Stimulated activated naive CD4-positive, alpha-beta T cell (primary cell): ENCODE results near the gene IL9.
"Not testable (repeated sequence)": the region's sequence is repeated elsewhere in the genome, so short reads cannot be mapped to it uniquely, and the experiment has no call there.

Experiments
- DNase-seq, 6 experiments: peaks; one replicate each; lab custom pipeline; 2025; lab: John Stamatoyannopoulos, UW

The IL9 gene

DNA sequence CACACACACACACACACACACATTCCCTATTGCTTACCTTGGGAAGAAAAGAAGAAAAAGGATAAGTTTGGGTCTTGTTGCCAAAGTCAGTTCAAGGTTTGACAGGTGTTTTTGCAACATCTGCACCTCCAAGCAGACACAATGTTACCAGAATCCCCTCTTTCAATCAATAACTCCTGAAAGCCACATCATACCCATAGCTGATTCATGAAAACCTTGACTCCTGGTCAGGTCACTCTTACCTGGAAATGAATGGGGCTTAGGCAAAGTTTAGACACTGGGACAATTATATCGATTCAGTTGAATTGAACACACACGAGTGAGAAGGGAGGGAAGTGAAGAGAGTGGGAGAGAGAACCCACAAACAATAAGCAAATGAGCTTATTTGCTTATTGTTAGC, 27.0 kb downstream of the IL9 start:
- no peak for DNase-seq

DNA sequence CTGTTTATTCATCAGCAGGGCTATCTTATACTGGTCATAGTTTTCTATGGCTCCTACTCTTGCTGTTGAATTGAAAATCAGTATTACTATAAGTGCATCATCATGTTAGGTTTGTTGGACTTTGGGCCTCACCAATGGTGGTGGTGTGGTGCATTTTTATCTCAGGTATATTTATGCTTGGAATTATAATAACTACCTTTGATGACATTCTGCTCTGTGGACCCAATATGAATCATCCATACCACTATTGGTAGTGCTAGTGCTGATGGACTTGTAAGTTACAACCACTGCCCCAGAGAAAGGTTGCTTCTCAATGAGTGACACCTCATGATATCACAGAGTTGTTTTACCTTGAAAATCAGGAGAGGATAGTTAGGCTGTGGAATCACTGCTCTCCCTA, 28.0 kb downstream of the IL9 start:
- no peak for DNase-seq

DNA sequence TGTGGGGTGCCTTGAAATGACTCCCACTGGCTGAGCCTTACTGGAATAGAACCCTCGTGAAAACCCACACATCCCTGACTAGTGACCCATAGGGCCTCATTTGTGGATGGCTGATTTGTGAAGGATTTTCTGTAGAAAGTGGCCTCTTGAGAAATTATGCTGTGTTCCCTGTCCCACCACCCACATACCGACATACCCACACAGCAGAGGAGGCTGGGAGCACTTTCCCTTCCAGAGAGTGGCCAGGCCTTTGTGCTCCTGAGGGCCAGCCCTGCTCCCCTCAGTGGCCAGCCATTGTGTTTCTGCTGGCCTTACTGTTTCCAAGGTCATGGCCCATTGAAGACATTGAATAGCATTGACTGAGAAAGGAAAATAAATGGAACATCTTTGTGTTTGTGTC, 29.6 kb downstream of the IL9 start:
- DNase-seq: no peak

DNA sequence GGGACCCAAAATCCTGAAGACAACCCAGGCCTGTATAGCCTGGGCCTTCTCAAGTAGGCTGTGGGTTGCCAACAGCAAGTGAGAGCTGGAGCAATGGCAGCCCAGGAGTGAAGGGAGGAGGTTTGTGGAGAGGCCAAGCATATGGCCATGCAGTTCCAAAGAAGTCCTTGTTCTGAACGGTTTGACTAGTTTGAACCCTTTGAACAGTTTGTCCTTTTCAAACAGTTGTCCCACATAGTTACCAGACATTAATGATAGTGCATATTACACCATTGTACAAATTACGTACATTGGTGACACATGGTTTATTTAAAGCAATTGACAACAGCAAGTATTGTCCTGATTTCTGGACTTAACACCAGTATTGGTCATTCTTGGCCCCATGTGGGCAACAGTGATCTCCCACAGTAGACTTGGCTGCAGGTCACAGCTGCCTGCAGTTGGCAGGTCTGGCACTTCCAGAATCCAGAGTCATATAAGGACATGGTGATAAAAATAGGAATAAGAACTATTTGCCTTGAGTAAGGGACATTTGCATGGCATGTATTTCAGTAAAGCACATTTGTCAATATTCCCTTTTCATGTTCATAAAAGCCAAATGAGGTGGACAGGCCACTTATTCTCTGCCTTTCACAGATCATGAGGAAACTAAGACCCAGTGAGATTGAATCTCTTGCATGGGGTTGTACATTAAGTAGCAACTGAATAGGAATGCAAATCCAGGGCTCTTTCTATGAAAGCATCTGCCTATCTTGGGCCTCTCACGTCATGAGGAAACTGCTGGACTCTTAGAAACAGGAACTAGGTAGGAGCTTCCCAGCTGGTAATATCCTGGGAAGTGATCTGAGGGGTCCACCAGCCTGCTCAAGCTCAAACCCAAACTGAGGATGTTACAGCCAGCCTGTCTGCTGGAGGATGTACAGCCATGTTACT, 30.9 kb downstream of the IL9 start:
- no peak for DNase-seq

DNA sequence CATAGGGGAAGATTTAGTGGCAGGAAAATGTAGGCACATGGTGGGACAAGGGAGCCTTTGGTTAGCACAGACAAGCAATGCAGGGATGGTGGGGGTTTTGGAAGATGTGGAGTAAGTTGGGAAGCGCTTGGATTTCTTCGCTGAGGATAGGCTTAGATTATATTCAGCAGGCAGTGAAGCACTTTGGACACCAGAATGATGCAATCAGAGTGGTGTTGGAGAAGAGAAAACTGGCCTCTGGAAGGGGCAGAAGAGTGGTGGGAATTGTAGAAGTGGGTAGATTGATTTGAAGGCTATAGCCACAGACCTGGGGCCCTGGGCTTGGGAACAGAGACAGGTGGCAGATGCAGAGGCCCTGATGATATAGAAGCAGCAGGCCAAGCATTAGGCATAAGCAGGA, 32.9 kb downstream of the IL9 start:
- DNase-seq: no peak

DNA sequence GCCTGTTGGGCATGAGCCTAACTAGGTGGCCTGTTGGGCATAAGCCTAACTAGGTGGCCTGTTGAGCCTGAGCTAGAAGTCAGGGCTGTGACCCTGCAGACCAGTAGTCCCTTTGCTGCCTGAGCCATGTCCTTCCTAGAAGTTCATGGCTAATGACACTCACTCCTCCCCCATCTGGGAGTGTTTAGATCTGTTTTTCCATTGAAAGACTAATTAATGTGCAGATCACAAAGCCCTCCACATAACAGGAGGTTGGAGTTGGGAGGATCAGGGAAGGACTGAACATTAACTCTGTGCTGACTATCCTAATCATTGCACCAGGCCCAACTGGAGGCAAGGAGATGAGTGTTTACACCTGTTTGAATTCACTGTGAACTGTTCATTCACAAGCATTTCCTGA, 33.6 kb downstream of the IL9 start:
- DNase-seq: no peak

DNA sequence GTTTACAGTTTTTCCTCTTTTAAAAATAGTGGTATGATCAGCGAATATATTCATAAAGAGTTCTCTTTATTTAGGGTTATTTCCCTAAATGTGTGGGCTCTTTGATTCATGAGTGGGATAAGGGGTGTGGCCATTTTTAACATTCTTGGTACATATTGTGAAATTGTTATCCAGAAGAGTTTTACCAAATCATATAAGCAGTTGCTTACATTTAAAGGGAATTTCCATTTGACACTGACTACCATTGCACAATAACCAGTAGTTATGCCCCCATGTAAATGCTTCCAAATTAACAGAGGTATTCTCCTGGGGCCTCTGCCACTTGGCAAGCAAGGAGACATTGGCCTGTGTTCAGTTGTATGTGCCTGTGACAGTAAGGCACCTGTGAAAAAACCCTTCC, 34.0 kb downstream of the IL9 start:
- DNase-seq: no peak

DNA sequence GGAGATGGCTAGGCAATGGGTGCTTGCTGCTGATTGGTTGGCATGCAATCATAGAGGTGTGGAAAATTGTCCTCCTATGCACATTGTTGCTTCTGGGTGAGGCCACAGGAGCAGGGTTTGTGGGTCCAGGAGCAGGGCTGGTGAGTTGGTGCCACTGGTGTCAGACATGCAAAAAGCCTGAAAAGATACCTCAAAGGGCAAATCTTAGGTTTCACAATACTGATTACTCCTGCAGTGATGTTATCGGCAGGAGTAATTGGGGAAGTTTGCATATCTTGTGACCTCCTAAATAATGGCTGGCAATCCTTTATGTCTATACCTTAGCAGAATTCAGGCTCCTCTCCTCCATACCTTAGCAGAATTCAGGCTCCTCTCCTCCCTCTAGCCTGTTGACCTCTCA, 36.0 kb downstream of the IL9 start:
- DNase-seq: no peak

DNA sequence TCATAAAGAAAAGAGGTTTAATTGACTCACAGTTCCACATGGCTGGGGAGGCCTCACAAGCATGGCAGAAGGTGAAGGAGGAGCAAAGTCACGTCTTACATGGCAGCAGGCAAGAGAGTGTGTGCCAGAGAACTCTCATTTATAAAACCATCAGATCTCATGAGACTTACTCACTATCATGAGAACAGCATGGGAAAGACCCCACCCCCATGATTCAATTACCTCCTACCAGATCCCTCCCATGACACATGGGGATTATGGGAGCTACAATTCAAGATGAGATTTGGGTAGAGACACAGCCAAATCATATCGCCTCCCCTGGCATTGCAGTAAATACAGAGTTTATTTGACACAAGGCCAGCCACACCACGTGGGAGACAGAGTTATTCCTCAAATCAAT, 36.5 kb downstream of the IL9 start:
- DNase-seq: not testable (repeated sequence)

DNA sequence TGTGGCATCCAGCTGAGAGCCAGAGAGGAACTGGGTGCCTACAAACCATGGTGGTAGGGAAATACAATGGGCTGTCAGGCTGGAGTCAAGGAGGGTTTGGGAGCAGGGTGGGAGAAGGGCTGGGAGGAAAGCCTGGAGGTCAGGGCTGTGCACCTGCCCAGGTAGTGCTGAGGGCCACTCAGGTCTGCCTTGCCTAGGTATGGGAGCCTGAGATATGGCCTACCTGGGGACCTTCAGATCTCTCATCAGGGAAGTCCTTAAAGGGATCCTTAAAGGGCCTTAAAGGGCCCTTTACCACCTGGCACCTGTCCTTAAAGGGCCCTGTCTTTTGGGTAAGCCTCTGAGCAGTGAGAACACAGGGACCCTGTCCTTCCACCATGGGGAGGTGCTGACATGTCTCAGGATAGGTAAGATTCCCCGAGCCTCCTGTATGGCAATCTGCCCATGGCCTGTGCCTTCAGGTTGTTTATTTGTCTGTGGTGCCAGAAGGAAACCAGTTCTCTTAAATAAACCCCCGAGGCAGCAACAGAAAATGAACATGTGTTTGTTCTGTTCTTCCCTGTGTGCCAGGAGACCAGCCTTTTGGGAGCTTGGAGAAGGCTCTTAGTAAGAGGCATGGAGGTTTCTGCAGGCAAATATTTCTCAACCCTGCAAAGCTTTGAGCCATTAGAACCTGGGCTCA, 37.9 kb downstream of the IL9 start:
- no peak for DNase-seq

DNA sequence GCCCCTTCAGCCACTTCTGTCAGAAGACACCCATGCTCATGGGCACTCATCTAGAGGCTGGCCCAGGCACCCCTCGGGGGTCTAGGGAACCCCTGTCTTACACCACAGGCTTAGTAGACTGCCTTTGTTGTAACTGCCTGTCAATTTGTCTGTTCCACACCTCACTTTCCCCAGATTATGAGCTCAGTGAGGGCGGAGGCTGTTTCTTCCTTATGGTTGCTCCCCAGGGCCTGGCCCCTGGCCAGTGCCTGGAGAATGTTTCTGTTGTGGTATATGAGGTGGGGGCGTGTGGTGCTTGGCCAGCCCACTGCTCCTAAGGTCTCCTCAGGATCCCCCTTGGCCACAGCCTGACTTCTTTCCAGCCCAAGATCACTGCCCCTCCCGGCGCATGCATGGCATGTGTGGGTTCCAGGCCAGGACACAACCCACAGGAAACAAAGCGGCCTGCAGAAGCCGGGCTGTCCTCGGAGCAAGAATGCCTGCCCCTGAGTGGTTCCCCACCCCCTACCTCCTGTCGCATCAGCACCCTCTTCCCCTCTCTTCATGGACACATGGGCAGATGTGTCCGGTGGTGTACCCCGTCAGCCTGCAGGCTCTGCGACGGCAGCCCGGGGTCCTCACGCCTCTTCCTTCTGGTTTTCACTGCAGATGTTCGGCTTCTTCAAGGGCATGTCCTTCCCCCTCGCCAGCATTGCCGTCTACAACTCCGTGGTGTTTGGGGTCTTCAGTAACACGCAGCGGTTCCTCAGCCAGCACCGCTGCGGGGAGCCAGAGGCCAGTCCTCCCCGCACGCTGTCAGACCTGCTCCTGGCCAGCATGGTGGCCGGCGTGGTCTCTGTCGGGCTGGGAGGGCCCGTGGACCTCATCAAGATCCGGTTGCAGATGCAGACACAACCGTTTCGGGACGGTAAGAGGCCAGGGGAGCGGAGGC, 43.5 kb downstream of the IL9 start:
- no peak for DNase-seq

DNA sequence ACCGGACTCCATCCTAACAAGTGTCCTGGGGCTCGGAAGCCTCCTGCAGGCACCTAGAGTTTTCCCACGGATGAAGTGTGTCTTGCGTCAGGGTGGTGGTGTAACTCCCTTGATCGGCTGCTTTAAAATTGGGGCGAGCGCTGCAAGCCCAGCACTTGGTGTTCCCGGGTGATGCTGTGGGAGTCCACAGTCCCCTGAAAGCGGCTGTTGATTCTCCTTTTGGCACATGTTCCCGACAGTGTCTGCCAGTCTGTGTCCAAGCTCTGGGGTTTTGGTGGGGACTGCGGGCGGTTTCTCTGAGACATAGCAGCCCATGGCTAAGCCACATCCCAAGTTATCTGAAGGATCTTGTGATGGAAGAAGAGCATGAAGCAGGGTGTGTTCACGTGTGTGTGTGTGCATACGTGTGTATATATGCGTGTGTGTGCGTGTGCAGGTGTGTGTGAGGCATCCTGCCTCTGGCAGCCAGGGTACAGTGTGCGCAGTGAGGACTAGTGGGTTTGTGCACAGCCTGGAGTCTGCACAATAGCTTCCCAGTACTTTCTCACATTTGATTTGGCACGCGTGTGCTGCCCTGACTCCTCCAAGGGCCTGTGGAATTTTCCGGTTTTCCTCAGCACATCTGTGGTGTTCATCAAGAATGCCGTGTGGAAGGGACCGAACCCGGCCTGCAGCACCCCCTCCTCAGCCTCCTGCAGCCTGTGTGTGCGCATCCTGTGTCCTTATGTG, 44.3 kb downstream of the IL9 start:
- DNase-seq: no peak

DNA sequence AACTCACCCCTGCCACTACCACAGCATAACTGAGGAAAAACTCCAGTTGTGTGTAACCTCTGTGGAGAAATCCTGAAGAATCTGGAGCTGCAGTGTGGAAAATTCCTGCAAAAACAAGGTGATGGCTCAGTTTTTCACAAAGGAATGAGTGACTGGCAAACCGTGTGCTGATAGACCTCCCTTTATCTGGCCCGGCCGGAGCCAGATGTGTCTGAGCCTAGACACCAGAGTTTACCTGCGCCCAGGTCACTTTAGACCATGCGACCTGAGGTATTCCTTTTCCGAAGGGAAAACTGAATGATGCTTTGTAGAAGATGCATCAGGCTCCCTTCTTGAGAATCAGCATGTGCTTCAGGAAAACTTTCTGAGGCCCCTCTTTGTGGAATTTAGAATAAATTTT, 45.0 kb downstream of the IL9 start:
- no peak for DNase-seq

DNA sequence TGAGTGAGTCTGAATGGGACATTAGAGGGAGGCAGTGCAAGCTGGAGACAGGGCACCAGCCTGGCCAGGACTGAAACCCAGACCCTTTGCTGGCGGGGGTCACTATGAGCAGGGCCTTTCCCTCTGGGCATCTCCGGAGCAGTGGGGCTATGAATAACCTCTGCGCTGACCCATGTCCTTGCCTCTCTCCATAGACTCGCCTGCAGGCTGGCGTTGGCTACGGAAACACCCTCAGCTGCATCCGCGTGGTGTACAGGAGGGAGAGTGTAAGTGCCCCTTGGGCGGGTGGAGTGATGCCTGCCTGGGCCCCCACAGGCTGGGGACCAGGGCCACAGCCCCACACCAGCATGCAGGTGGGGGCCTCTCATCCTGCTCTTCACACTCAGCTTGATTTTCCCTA, 45.4 kb downstream of the IL9 start:
- DNase-seq: no peak

DNA sequence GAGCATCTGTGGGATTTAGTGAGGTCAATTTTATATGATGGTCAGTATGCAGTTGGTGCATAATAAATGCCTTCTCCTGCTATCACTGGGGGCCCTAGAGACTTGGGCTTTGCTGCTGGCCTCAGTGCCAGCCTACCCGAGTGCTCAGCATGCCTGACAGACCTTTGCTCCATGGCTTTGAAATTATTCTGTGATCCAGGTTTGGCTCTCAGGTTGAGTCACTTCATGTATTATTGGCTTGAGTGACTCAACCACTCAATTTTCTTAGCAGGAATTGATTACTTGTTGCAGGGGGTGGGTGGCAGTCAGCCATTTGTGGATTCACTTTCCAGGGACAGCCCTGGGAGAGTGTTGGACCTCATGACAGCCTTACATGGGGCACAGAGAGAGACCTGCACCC, 47.7 kb downstream of the IL9 start:
- no peak for DNase-seq

DNA sequence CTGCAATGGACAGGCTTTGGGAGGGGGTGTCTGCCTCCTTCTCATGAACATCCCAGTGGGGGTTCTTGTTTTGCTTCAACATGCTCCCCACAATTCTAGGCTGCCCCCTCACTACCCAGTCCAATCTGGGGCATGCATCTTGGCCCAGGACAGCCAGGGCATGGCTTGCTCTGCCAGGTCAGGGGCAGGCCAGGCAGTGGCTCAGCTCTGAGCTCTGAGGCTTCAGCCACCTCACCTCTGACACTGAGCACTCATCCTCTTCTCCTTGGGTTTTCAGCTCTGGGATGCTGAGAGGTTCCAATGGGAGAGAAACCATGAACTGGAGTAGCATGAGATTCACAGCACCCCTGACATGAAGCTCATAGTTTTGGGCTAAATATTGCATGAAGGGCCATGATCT, 49.3 kb downstream of the IL9 start:
- no peak for DNase-seq

DNA sequence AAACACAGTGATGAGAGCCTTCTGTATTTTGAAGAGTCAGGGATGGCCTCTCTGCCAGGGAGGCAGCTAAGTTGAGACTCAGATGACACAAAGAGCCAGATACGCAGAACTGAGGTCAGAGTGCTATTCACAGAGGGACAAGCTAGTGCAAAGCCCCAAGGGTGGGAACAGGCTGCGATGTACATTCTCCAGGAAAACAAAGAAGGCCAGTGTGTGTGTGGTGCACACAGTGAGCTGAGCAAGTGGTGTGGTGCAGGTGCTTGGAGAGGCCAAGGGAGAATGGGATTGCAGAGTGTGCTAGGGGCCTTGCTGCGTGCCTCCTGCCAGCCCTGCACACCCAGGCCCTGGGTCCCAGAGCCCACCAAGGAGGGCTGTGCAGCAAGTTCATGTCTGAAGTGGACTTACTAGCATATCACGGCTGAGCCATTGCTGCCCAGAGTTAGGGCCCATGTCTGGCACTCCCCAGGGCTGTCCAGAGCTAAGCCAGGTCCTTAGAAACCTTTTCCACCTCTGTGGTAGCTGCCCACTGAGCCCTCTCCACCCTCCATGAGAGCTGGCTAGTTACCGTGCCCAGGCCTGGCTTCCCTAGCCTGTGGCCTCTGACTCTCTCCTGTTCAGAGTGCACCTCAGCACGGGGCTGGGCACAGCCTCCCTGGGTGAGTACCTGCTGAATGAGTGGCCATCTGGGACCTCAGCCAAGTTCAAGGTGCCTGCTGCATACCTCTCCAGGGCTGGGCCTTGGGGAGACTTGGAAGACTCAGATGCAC, 51.9 kb downstream of the IL9 start:
- no peak for DNase-seq

DNA sequence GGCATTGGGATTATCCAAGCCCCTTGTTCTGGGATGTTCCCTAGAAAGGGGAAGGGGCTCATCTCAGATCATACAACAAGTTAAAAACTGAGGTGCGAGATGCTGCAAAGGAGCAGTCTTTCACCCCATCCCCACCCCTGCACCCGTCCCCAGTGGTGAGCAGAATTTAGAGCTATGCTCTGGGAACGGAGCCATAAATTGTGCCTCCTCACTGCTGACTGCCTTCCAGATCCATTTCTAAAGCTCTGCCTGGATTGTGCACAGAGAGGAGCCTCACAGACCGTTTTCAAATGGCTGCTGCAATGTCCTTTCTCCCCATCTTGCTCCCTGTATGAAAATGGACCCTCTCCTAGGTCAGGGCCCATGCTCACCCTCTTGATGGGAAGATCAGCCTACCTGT, 52.9 kb downstream of the IL9 start:
- DNase-seq: no peak
